WTC11 (cell line): ENCODE data around the gene ADAM30. TPM values are rescaled to one million over a fixed set of nuclear protein-coding genes. Genes with fewer than 3 reads are reported as not detected.

Experiments
- ATAC-seq: fragments of 200-7000 bp; cut with Tn5 transposase; 2 replicates; pipeline ENCODE4 v1.10.0; 2021; ENCODE audit warnings: mild to moderate bottlenecking, moderate library complexity
- Bru-seq: library from RNA; stranded (reverse); fragments of 400-500 nt; gene quantifications from one replicate; lab custom pipeline; 2021; lab: Mats Ljungman, UMichigan
- CTCF ChIA-PET: fragments of 300-600 bp; sonication (Branson Sonifier 250); formaldehyde crosslinking; loops from one replicate; lab custom pipeline; 2021; ENCODE audit warnings: antibody characterized with exemption; lab: Charles Lee
- POLR2A ChIA-PET: fragments of 350-600 bp; sonication (Branson Sonifier 250); formaldehyde crosslinking; loops from one replicate; lab custom pipeline; 2021; ENCODE audit warnings: antibody characterized with exemption; lab: Charles Lee
- DNase-seq: peaks from one replicate; pipeline ENCODE4 v3.0.0; 2021; ENCODE audit warnings: low spot score
- H3K27ac Mint-ChIP-seq: 2 replicates; pipeline ENCODE4 v1.8.0; 2021; ENCODE audit warnings: mixed read lengths
- H3K27me3 Mint-ChIP-seq: 2 replicates; pipeline ENCODE4 v1.8.0; 2021; ENCODE audit warnings: low read depth, mild to moderate bottlenecking, moderate library complexity, mixed read lengths
- H3K36me3 Mint-ChIP-seq: 2 replicates; pipeline ENCODE4 v1.8.0; 2021; ENCODE audit warnings: mixed read lengths
- H3K4me1 Mint-ChIP-seq: 2 replicates; pipeline ENCODE4 v1.8.0; 2022; ENCODE audit warnings: mixed read lengths
- H3K4me3 Mint-ChIP-seq: 2 replicates; pipeline ENCODE4 v1.8.0; 2021; ENCODE audit warnings: mild to moderate bottlenecking, moderate library complexity, mixed read lengths
- H3K9me3 Mint-ChIP-seq: 2 replicates; pipeline ENCODE4 v1.8.0; 2021; ENCODE audit warnings: mixed read lengths
- ELF4 ChIP-seq: sonication (generic); formaldehyde crosslinking; IDR thresholded peaks from 2 replicates; pipeline ENCODE4 v1.8.1; 2022; ENCODE audit warnings: low read depth, mild to moderate bottlenecking, moderate library complexity, missing genetic modification reagents
- EMX1 ChIP-seq: fragments of 250-450 bp; sonication (Bioruptor Pico); IDR thresholded peaks from 2 replicates; pipeline ENCODE4 v1.8.0; 2021; ENCODE audit warnings: mild to moderate bottlenecking
- ESRRA ChIP-seq: sonication (generic); formaldehyde crosslinking; IDR thresholded peaks from 2 replicates; pipeline ENCODE4 v1.8.1; 2022; ENCODE audit warnings: mild to moderate bottlenecking, missing genetic modification reagents, borderline replicate concordance
- FOXJ3 ChIP-seq: sonication (generic); formaldehyde crosslinking; IDR thresholded peaks from 2 replicates; pipeline ENCODE4 v1.9.0; 2021; ENCODE audit warnings: missing genetic modification reagents, mild to moderate bottlenecking, borderline replicate concordance
- FOXK1 ChIP-seq: sonication (generic); formaldehyde crosslinking; IDR thresholded peaks from 2 replicates; pipeline ENCODE4 v1.8.0; 2022; ENCODE audit warnings: mild to moderate bottlenecking, moderate library complexity, missing genetic modification reagents
- KAT7 ChIP-seq: sonication (generic); formaldehyde crosslinking; IDR thresholded peaks from 2 replicates; pipeline ENCODE4 v1.8.1; 2023; ENCODE audit warnings: missing genetic modification reagents, mild to moderate bottlenecking, borderline replicate concordance
- NR3C1 ChIP-seq: sonication (generic); formaldehyde crosslinking; conservative IDR thresholded peaks from 2 replicates; pipeline ENCODE4 v1.8.1; 2023; ENCODE audit warnings: low read depth, mild to moderate bottlenecking, missing genetic modification reagents
- SMAD4 ChIP-seq: sonication (generic); formaldehyde crosslinking; IDR thresholded peaks from 2 replicates; pipeline ENCODE4 v1.8.0; 2022; ENCODE audit warnings: mild to moderate bottlenecking, missing genetic modification reagents
- SOX15 ChIP-seq: fragments of 250-450 bp; sonication (Bioruptor Pico); IDR thresholded peaks from 2 replicates; pipeline ENCODE4 v1.9.0; 2021; ENCODE audit warnings: mild to moderate bottlenecking
- TEAD1 ChIP-seq: sonication (generic); formaldehyde crosslinking; IDR thresholded peaks from 2 replicates; pipeline ENCODE4 v1.8.0; 2022; ENCODE audit warnings: mild to moderate bottlenecking, missing genetic modification reagents
- TP53 ChIP-seq: sonication (generic); formaldehyde crosslinking; IDR thresholded peaks from 2 replicates; pipeline ENCODE4 v1.8.1; 2023; ENCODE audit warnings: mild to moderate bottlenecking, missing genetic modification reagents
- ZNF121 ChIP-seq: sonication (generic); formaldehyde crosslinking; IDR thresholded peaks from 2 replicates; pipeline ENCODE4 v1.8.0; 2023; ENCODE audit warnings: missing genetic modification reagents
- ZNF138 ChIP-seq: sonication (generic); formaldehyde crosslinking; conservative IDR thresholded peaks from 2 replicates; pipeline ENCODE4 v1.8.1; 2022; ENCODE audit warnings: mild to moderate bottlenecking, moderate library complexity, missing genetic modification reagents
- ZNF232 ChIP-seq: sonication (generic); formaldehyde crosslinking; IDR thresholded peaks from 2 replicates; pipeline ENCODE4 v1.8.0; 2022; ENCODE audit warnings: mild to moderate bottlenecking, missing genetic modification reagents
- ZNF396 ChIP-seq: fragments of 250-450 bp; sonication (Bioruptor Pico); IDR thresholded peaks from 2 replicates; pipeline ENCODE4 v1.8.0; 2021; ENCODE audit warnings: mild to moderate bottlenecking, moderate library complexity, borderline replicate concordance
- ZNF416 ChIP-seq: fragments of 250-450 bp; sonication (Bioruptor Pico); IDR thresholded peaks from 2 replicates; pipeline ENCODE4 v1.9.0; 2021; ENCODE audit warnings: mild to moderate bottlenecking, inconsistent platforms
- ZNF423 ChIP-seq: fragments of 250-450 bp; sonication (Bioruptor Pico); IDR thresholded peaks from 2 replicates; pipeline ENCODE4 v2.1.2; 2022; ENCODE audit warnings: mild to moderate bottlenecking, moderate library complexity
- long read RNA-seq, 3 experiments: library from RNA in 1 of 3; library from capped mRNA in 1 of 3; library from polyadenylated mRNA in 1 of 3; unstranded in 2 of 3; stranded (forward) in 1 of 3; transcript quantifications; one replicate each; pipeline ENCODE4 v2.0.0, GENCODE V29; 2021
- total RNA-seq: library from RNA; stranded (reverse); gene quantifications from 3 replicates; pipeline ENCODE4 v1.2.3, GENCODE V29; 2021
- TF ChIP-seq, protein P1 (sequence below): sonication (generic); formaldehyde crosslinking; IDR thresholded peaks from 2 replicates; pipeline ENCODE4 v1.8.0; 2022; ENCODE audit warnings: mild to moderate bottlenecking, missing genetic modification reagents
- TF ChIP-seq, protein P2 (sequence below): sonication (generic); formaldehyde crosslinking; IDR thresholded peaks from 2 replicates; pipeline ENCODE4 v1.8.0; 2023; ENCODE audit warnings: missing genetic modification reagents, mild to moderate bottlenecking, borderline replicate concordance
- TF ChIP-seq, protein P3 (sequence below): sonication (generic); formaldehyde crosslinking; IDR thresholded peaks from 2 replicates; pipeline ENCODE4 v1.8.0; 2022; ENCODE audit warnings: mild to moderate bottlenecking, missing genetic modification reagents
- TF ChIP-seq, protein P4 (sequence below): sonication (generic); formaldehyde crosslinking; IDR thresholded peaks from 2 replicates; pipeline ENCODE4 v1.8.1; 2022; ENCODE audit warnings: mild to moderate bottlenecking, missing genetic modification reagents, moderate library complexity, borderline replicate concordance

The ADAM30 gene
- total RNA-seq, result not detected in 3 replicates
- Bru-seq, nascent RNA, result not detected
- long read RNA-seq, experiment 1, result 0 reads
- long read RNA-seq, experiment 2, result 0 reads
- long read RNA-seq, experiment 3, result 0 reads

DNA sequence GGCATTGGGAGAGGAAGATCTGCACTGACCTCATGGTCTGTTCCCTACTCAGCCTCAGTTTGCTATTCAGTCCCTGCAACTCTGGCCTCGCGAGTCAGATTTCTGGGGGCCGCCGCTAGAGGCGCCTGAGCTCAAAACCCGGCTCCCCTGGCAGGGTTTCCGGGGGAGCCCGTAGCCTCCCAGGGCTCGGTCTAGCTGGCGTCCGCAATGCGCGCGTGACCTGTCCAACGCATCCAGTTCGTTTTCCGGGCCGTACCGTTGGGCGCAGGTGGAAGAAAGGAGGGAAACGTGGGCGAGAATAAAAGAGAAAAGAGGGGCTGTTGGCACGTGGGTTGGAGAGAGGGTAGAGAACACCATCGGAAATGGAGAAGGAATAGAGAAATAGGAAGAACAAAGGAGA lies at the start of gene ADAM30:
Gene ADAM30, minus strand, starts transcription at position 213 of the 400 bp plus-strand sequence. Its CDS starts 179 bp downstream, at position 34.
- Mint-ChIP-seq H3K27ac (no peak within 1 kb of the TSS), H3K9me3 (no peaks in the 10 kb centered on the region), H3K4me3 (peak within 1 kb of the TSS; percentile 55), H3K36me3 (no peaks in the 10 kb centered on the region), H3K4me1 (peaks cover 5% of the 10 kb centered on the region; the same call in 1 of the 2 replicates), H3K27me3 (peaks cover 2% of the 10 kb centered on the region; the same call in 1 of the 2 replicates)
- POLR2A ChIA-PET, result no interaction called here
- ATAC-seq, result peak; percentile 98
- CTCF ChIA-PET, result interaction anchor here (0.7 to 4.5 kb wide), 28 partner anchors 8 to 621 kb away, joined by 3 to 40 read pairs (median 5); partner anchors contain the start of genes HMGCS2 and SEC22B
- TF ChIP-seq, protein P1, sequence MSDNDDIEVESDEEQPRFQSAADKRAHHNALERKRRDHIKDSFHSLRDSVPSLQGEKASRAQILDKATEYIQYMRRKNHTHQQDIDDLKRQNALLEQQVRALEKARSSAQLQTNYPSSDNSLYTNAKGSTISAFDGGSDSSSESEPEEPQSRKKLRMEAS (CRISPR knock-in tag), result 0 out of 2 replicates have a peak, but pooled peaks have one; percentile 46
- TF ChIP-seq ZNF138 (CRISPR knock-in tag), result no peak
- DNase-seq, result peak; percentile 74

DNA sequence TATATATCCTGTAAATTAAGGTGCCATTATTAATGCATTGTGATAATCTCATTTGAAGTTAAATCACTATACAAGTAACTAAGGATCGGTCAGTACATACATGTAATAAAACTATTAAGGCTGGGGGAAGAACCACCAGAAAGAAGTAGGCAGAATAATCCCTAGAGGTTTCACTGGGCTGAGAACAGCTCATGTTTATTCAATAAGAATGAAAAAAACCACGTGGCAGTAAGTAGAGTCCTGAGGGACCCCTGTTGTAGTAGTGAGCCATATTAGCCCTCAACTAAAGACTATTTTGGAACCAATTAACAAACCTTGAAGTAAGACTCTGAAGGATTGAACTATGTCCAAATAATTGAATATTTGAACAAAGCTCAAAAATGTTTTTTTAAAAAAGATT lies 46.9 kb upstream of the ADAM30 start:
- Mint-ChIP-seq H3K36me3 (peaks cover 14% of the 10 kb centered on the region; the same call in 1 of the 2 replicates), H3K9me3 (no peaks in the 10 kb centered on the region)
- CTCF ChIA-PET, result interaction anchor here (1.0 kb wide), 1 partner anchor 47 kb away, joined by 3 read pairs; the partner anchor contains the start of gene ADAM30

DNA sequence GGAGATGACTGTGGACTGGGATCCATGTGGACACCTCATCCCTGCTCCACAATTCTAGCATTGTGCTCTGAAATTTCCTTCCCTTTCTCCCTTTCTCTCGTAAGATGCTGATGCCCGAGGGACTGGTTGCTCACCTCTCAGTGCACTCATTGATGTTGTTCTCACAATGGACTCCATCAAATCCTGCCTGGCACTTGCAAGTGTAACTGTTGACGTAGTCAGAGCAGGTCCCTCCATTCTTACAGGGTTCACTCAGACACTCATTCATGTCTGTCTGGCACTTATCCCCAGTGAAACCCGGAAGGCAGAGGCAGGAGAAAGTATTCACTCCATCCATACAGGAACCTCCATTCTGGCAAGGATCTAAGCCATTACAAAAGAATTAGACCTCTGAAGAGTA lies 45.1 kb upstream of the ADAM30 start:
- H3K36me3 Mint-ChIP-seq, result peaks cover 14% of the 10 kb centered on the region
- peaks cover 6% of the 10 kb centered on the region for H3K4me1 Mint-ChIP-seq
- DNase-seq (no peak), ATAC-seq (no peak)
- ChIA-PET POLR2A (no interaction called here), CTCF (no interaction called here)
- no peaks in the 10 kb centered on the region for H3K27me3 Mint-ChIP-seq
- no peak overlapping the region for H3K4me3 Mint-ChIP-seq
- no peak overlapping the region for H3K27ac Mint-ChIP-seq
- no peaks in the 10 kb centered on the region for H3K9me3 Mint-ChIP-seq
- TF ChIP-seq, protein P2, sequence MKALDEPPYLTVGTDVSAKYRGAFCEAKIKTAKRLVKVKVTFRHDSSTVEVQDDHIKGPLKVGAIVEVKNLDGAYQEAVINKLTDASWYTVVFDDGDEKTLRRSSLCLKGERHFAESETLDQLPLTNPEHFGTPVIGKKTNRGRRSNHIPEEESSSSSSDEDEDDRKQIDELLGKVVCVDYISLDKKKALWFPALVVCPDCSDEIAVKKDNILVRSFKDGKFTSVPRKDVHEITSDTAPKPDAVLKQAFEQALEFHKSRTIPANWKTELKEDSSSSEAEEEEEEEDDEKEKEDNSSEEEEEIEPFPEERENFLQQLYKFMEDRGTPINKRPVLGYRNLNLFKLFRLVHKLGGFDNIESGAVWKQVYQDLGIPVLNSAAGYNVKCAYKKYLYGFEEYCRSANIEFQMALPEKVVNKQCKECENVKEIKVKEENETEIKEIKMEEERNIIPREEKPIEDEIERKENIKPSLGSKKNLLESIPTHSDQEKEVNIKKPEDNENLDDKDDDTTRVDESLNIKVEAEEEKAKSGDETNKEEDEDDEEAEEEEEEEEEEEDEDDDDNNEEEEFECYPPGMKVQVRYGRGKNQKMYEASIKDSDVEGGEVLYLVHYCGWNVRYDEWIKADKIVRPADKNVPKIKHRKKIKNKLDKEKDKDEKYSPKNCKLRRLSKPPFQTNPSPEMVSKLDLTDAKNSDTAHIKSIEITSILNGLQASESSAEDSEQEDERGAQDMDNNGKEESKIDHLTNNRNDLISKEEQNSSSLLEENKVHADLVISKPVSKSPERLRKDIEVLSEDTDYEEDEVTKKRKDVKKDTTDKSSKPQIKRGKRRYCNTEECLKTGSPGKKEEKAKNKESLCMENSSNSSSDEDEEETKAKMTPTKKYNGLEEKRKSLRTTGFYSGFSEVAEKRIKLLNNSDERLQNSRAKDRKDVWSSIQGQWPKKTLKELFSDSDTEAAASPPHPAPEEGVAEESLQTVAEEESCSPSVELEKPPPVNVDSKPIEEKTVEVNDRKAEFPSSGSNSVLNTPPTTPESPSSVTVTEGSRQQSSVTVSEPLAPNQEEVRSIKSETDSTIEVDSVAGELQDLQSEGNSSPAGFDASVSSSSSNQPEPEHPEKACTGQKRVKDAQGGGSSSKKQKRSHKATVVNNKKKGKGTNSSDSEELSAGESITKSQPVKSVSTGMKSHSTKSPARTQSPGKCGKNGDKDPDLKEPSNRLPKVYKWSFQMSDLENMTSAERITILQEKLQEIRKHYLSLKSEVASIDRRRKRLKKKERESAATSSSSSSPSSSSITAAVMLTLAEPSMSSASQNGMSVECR (CRISPR knock-in tag), result no peak
- TF ChIP-seq, protein P3, sequence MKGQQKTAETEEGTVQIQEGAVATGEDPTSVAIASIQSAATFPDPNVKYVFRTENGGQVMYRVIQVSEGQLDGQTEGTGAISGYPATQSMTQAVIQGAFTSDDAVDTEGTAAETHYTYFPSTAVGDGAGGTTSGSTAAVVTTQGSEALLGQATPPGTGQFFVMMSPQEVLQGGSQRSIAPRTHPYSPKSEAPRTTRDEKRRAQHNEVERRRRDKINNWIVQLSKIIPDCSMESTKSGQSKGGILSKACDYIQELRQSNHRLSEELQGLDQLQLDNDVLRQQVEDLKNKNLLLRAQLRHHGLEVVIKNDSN (CRISPR knock-in tag), result no peak
- TF ChIP-seq FOXJ3 (CRISPR knock-in tag), result no peak
- TF ChIP-seq ZNF121, result no peak
- TF ChIP-seq, protein P4, sequence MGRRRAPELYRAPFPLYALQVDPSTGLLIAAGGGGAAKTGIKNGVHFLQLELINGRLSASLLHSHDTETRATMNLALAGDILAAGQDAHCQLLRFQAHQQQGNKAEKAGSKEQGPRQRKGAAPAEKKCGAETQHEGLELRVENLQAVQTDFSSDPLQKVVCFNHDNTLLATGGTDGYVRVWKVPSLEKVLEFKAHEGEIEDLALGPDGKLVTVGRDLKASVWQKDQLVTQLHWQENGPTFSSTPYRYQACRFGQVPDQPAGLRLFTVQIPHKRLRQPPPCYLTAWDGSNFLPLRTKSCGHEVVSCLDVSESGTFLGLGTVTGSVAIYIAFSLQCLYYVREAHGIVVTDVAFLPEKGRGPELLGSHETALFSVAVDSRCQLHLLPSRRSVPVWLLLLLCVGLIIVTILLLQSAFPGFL, result no peak
- TF ChIP-seq ZNF416 (CRISPR knock-in tag), result no peak
- TF ChIP-seq FOXK1 (CRISPR knock-in tag), result no peak
- no peak for TF ChIP-seq SMAD4
- TF ChIP-seq KAT7 (CRISPR knock-in tag), result no peak
- TF ChIP-seq ZNF396 (CRISPR knock-in tag), result no peak
- no peak for TF ChIP-seq EMX1

More for the DNA sequence above, 46.9 kb upstream of the ADAM30 start:
- ATAC-seq (no peak), DNase-seq (no peak)
- H3K27ac Mint-ChIP-seq, result no peak overlapping the region
- no peaks in the 10 kb centered on the region for H3K4me1 Mint-ChIP-seq
- H3K4me3 Mint-ChIP-seq, result no peak overlapping the region
- POLR2A ChIA-PET, result no interaction called here
- TF ChIP-seq NR3C1 (no peak), TEAD1 (CRISPR knock-in tag) (no peak), ZNF416 (CRISPR knock-in tag) (no peak), ZNF232 (CRISPR knock-in tag) (no peak), ZNF423 (CRISPR knock-in tag) (no peak), ELF4 (CRISPR knock-in tag) (no peak), SOX15 (no peak), FOXK1 (CRISPR knock-in tag) (no peak), ESRRA (CRISPR knock-in tag) (no peak), KAT7 (CRISPR knock-in tag) (no peak), TP53 (CRISPR knock-in tag) (no peak)
- TF ChIP-seq, protein P1 (CRISPR knock-in tag), result no peak
- TF ChIP-seq, protein P2 (CRISPR knock-in tag), result no peak
- H3K27me3 Mint-ChIP-seq, result no peaks in the 10 kb centered on the region
